ENCODE data around the gene PAPOLB.

DNA sequence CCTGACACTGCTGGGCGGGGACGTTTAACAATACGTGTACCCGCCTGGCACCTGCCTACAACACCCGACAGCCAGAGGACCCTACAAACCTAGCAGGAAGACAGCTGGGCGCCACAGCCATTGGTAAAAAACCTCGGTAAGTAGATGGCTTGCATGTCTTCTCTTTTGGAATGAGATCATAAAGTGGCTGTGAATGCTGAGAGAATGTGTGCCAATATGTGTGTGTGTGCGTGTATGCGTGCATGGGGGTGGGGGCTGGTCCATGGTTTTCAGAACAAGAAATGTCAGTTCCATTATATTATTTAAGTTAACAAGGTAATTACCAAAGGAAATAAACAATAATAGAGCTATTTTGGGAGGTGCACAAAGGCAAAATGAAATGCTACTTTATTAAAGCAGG is 39.2 kb downstream of the PAPOLB start:
- TF ChIP-seq, protein P1, sequence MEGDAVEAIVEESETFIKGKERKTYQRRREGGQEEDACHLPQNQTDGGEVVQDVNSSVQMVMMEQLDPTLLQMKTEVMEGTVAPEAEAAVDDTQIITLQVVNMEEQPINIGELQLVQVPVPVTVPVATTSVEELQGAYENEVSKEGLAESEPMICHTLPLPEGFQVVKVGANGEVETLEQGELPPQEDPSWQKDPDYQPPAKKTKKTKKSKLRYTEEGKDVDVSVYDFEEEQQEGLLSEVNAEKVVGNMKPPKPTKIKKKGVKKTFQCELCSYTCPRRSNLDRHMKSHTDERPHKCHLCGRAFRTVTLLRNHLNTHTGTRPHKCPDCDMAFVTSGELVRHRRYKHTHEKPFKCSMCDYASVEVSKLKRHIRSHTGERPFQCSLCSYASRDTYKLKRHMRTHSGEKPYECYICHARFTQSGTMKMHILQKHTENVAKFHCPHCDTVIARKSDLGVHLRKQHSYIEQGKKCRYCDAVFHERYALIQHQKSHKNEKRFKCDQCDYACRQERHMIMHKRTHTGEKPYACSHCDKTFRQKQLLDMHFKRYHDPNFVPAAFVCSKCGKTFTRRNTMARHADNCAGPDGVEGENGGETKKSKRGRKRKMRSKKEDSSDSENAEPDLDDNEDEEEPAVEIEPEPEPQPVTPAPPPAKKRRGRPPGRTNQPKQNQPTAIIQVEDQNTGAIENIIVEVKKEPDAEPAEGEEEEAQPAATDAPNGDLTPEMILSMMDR (IDR thresholded peaks at IDR 0.05 in 4 of 5, conservative IDR thresholded peaks at IDR 0.05 in 1 of 5): no peak
- TF ChIP-seq POLR2A (IDR thresholded peaks at IDR 0.05): no peak
